Right hindlimb (tissue), 1 donor: Measurements from ENCODE around the gene ERBB2.
"Not testable (repeated sequence)": the region's sequence is repeated elsewhere in the genome, so short reads cannot be mapped to it uniquely, and the experiment has no call there.

Source experiments
- DNase-seq: peaks from one replicate; pipeline ENCODE4 v3.0.0-alpha.2; 2018

ERBB2 gene

GRCh38 chr17:39705786-39706348 is 6.0 kb downstream of the ERBB2 start:
- no peak for DNase-seq

GRCh38 chr17:39706383-39706782 is 6.5 kb downstream of the ERBB2 start:
- no peak for DNase-seq

- DNase-seq: no peak
Measured at GRCh38 chr17:39706921-39707337, 7.1 kb downstream of the ERBB2 start.

GRCh38 chr17:39709319-39709997 is 9.6 kb downstream of the ERBB2 start:
- DNase-seq: no peak

- no peak for DNase-seq
Measured at GRCh38 chr17:39709998-39710964, 10.4 kb downstream of the ERBB2 start.

- not testable (repeated sequence) for DNase-seq
Measured at GRCh38 chr17:39711071-39711470, 11.2 kb downstream of the ERBB2 start.

GRCh38 chr17:39711851-39712250 is 12.0 kb downstream of the ERBB2 start:
- no peak for DNase-seq

GRCh38 chr17:39714234-39714633 is 14.4 kb downstream of the ERBB2 start:
- DNase-seq: no peak

- DNase-seq: no peak
Measured at GRCh38 chr17:39715375-39716072, 15.7 kb downstream of the ERBB2 start.

- no peak for DNase-seq
Measured at GRCh38 chr17:39716073-39716818, 16.4 kb downstream of the ERBB2 start.

GRCh38 chr17:39716879-39717536 is 17.1 kb downstream of the ERBB2 start:
- DNase-seq: no peak

- DNase-seq: no peak
Measured at GRCh38 chr17:39717660-39718059, 17.8 kb downstream of the ERBB2 start.

GRCh38 chr17:39719563-39720355 is 19.9 kb downstream of the ERBB2 start:
- DNase-seq: no peak

GRCh38 chr17:39722104-39722503 is 22.2 kb downstream of the ERBB2 start:
- no peak for DNase-seq

GRCh38 chr17:39722965-39723848 is 23.3 kb downstream of the ERBB2 start:
- no peak for DNase-seq

GRCh38 chr17:39724731-39725130 is 24.9 kb downstream of the ERBB2 start:
- no peak for DNase-seq

GRCh38 chr17:39725923-39726322 is 26.1 kb downstream of the ERBB2 start:
- DNase-seq: not testable (repeated sequence)

- DNase-seq: no peak
Measured at GRCh38 chr17:39726617-39727016, 26.8 kb downstream of the ERBB2 start.

- no peak for DNase-seq
Measured at GRCh38 chr17:39727556-39727955, 27.7 kb downstream of the ERBB2 start.
